ENCODE measurements around the gene RTN1. TPM values are rescaled to one million over a fixed set of nuclear protein-coding genes. Genes with fewer than 3 reads are reported as not detected.

RTN1 gene
- total and polyA plus RNA-seq, 2 experiments from 2014 or later = 1.1 TPM

DNA sequence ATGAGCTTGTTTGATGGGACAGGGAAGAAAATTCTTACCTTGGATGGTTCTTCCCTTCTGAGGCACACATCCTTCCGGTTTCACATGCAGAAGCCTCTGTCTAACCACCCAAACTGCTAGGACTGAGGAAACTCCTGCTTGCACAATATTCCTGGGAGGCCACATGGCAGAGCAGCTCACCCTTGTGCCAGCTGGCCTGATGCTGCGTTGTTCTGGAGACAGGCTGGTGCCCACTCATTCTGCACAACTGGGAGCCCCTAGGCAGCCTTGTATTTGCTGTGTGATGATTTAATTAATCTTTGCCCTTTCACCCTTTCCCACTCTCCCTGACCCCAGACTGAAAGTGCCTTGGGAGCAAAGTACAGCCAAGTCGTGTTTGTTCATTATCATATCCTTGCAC, 130.8 kb downstream of the RTN1 start:
- Histone ChIP-seq H3K36me3 (replicated peaks; ENCODE audit: insufficient read depth, low read depth) (no peaks in the 10 kb centered on the region), H3K79me2 (no peaks in the 10 kb centered on the region), H3K9me3 (ENCODE audit: low read depth) (no peaks in the 10 kb centered on the region), H3K4me2 (no peak overlapping the region), H3K9me2 (replicated peaks; ENCODE audit: insufficient read depth) (no peaks in the 10 kb centered on the region), H3K4me1 (ENCODE audit: insufficient read depth) (no peaks in the 10 kb centered on the region), H3K4me3 (no peak overlapping the region), H2AFZ (no peak overlapping the region), H4K20me1 (ENCODE audit: insufficient read depth, poor library complexity, severe bottlenecking) (no peaks in the 10 kb centered on the region), H3K27ac (no peak overlapping the region), H3K27me3 (no peaks in the 10 kb centered on the region)
- TF ChIP-seq EZH2phosphoT487 (IDR thresholded peaks at IDR 0.05; ENCODE audit: low read depth, severe bottlenecking, unreplicated experiment) = no peak
- TF ChIP-seq, protein P1, sequence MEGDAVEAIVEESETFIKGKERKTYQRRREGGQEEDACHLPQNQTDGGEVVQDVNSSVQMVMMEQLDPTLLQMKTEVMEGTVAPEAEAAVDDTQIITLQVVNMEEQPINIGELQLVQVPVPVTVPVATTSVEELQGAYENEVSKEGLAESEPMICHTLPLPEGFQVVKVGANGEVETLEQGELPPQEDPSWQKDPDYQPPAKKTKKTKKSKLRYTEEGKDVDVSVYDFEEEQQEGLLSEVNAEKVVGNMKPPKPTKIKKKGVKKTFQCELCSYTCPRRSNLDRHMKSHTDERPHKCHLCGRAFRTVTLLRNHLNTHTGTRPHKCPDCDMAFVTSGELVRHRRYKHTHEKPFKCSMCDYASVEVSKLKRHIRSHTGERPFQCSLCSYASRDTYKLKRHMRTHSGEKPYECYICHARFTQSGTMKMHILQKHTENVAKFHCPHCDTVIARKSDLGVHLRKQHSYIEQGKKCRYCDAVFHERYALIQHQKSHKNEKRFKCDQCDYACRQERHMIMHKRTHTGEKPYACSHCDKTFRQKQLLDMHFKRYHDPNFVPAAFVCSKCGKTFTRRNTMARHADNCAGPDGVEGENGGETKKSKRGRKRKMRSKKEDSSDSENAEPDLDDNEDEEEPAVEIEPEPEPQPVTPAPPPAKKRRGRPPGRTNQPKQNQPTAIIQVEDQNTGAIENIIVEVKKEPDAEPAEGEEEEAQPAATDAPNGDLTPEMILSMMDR (IDR thresholded peaks at IDR 0.05; ENCODE audit: poor library complexity) = no peak
- TF ChIP-seq EZH2 (IDR thresholded peaks at IDR 0.05; ENCODE audit: borderline replicate concordance) = no peak
- 90% methylated on average over 3 of the region's 3 CpGs for WGBS (ENCODE audit: low lambda C conversion rate, missing lambda C conversion rate)
- DNase-seq (ENCODE audit: low spot score) = no peak

DNA sequence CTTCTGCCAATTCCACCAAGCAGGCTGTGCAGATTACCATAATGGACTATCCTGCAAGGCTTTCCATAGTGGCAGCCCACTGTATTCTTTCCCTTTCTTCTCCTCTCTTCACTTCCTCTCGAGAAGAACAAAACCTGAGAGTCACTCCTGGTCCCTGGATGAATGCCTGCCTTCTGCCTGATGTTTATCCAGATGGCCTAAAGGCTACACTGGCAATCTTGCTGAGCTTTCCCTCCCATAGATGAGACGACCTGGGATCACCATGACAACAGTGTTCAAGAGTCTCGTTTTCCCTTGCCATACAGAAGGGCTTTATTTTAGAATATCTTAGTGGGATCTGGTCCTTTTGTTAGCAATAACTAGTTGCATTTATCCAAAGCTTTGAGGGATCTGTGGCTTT, 142.3 kb downstream of the RTN1 start:
- no peaks in the 10 kb centered on the region for H3K4me1 ChIP-seq (ENCODE audit: insufficient read depth)
- TF ChIP-seq EZH2 (IDR thresholded peaks at IDR 0.05; ENCODE audit: borderline replicate concordance) (no peak), EZH2phosphoT487 (IDR thresholded peaks at IDR 0.05; ENCODE audit: low read depth, severe bottlenecking, unreplicated experiment) (no peak)
- TF ChIP-seq, protein P1 (IDR thresholded peaks at IDR 0.05; ENCODE audit: poor library complexity) = no peak
- H3K4me2 ChIP-seq = no peak overlapping the region
- no peaks in the 10 kb centered on the region for H3K36me3 ChIP-seq (replicated peaks; ENCODE audit: insufficient read depth, low read depth)
- no peaks in the 10 kb centered on the region for H3K9me3 ChIP-seq (ENCODE audit: low read depth)
- no peak overlapping the region for H3K4me3 ChIP-seq
- H4K20me1 ChIP-seq (ENCODE audit: insufficient read depth, poor library complexity, severe bottlenecking) = no peaks in the 10 kb centered on the region
- H3K27me3 ChIP-seq = no peaks in the 10 kb centered on the region
- no peaks in the 10 kb centered on the region for H3K79me2 ChIP-seq
- H3K9me2 ChIP-seq (replicated peaks; ENCODE audit: insufficient read depth) = no peaks in the 10 kb centered on the region
- WGBS (ENCODE audit: low lambda C conversion rate, missing lambda C conversion rate) = 60% methylated on average over 3 of the region's 3 CpGs
- no peak overlapping the region for H2AFZ ChIP-seq
- no peak for DNase-seq (ENCODE audit: low spot score)
- H3K27ac ChIP-seq = no peak overlapping the region

DNA sequence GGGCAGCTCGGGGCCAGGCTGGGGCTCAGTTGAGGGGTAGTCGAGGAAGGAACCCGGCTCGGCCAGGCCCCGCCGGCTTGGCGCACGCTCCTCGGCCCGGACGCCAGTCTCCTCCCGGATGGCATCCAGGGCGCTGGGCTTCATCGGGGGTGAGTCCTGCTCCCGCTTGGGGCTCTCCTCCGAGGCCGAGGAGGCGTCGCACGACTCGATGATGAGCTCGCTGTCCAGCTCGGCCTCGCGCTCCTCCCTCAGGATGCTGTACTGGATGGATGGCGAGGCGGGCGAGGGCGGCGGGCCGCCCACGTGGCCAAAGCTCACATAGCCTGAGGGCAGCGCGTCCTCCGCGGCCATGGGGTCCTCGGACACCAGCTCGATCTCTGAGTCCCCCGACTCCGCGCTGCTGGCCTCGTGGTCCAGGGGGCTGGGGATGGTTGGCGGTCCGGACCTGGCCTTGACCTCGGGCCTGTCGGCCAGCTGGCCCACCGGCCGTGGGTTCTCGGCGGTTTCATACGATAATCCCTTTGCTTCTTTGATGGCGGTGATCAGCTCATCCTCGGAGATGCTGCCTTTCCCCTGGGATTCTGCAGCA, 143.4 kb downstream of the RTN1 start:
- Histone ChIP-seq H3K4me2 (no peak overlapping the region), H3K27ac (no peak overlapping the region), H3K9me2 (replicated peaks; ENCODE audit: insufficient read depth) (no peaks in the 10 kb centered on the region), H3K9me3 (ENCODE audit: low read depth) (no peaks in the 10 kb centered on the region), H3K36me3 (replicated peaks; ENCODE audit: insufficient read depth, low read depth) (no peaks in the 10 kb centered on the region), H4K20me1 (ENCODE audit: insufficient read depth, poor library complexity, severe bottlenecking) (no peaks in the 10 kb centered on the region), H2AFZ (no peak overlapping the region), H3K4me3 (no peak overlapping the region), H3K27me3 (no peaks in the 10 kb centered on the region), H3K79me2 (no peaks in the 10 kb centered on the region), H3K4me1 (ENCODE audit: insufficient read depth) (no peaks in the 10 kb centered on the region)
- no peak for DNase-seq (ENCODE audit: low spot score)
- WGBS (ENCODE audit: low lambda C conversion rate, missing lambda C conversion rate) = 98% methylated on average over 52 of the region's 53 CpGs
- TF ChIP-seq EZH2phosphoT487 (IDR thresholded peaks at IDR 0.05; ENCODE audit: low read depth, severe bottlenecking, unreplicated experiment) (no peak), EZH2 (IDR thresholded peaks at IDR 0.05; ENCODE audit: borderline replicate concordance) (no peak)
- TF ChIP-seq, protein P1 (IDR thresholded peaks at IDR 0.05; ENCODE audit: poor library complexity) = no peak
